ENCODE measurements around the gene LGALS8.

LGALS8 gene

GRCh38 chr1:236532850-236533249 lies 9.1 kb downstream of the LGALS8 start:
- no peak for ATAC-seq
- no peak for TF ChIP-seq POU6F1 (CRISPR knock-in tag; IDR thresholded peaks at IDR 0.05; ENCODE audit: borderline replicate concordance, low read depth)
- TF ChIP-seq ISL1 (CRISPR knock-in tag; IDR thresholded peaks at IDR 0.05), result no peak
- no peak for TF ChIP-seq OSR1 (CRISPR knock-in tag; IDR thresholded peaks at IDR 0.05)
- no peak for TF ChIP-seq ZFP30 (CRISPR knock-in tag; IDR thresholded peaks at IDR 0.05)
- TF ChIP-seq ZC3H10 (CRISPR knock-in tag; IDR thresholded peaks at IDR 0.05), result no peak
- TF ChIP-seq TOX (CRISPR knock-in tag; IDR thresholded peaks at IDR 0.05; ENCODE audit: borderline replicate concordance), result no peak
- TF ChIP-seq TCF4 (CRISPR knock-in tag; IDR thresholded peaks at IDR 0.05; ENCODE audit: borderline replicate concordance), result no peak
- TF ChIP-seq RARB (CRISPR knock-in tag; IDR thresholded peaks at IDR 0.05), result no peak

GRCh38 chr1:236534151-236534651 lies 10.4 kb downstream of the LGALS8 start:
- peak; percentile 70 for ATAC-seq
- no peak for TF ChIP-seq RARB (CRISPR knock-in tag; IDR thresholded peaks at IDR 0.05)
- TF ChIP-seq ESRRG (CRISPR knock-in tag; IDR thresholded peaks at IDR 0.05), result no peak
- TF ChIP-seq ZFP30 (CRISPR knock-in tag; IDR thresholded peaks at IDR 0.05), result no peak
- no peak for TF ChIP-seq OSR1 (CRISPR knock-in tag; IDR thresholded peaks at IDR 0.05)
- no peak for TF ChIP-seq POU6F1 (CRISPR knock-in tag; IDR thresholded peaks at IDR 0.05; ENCODE audit: borderline replicate concordance, low read depth)
- no peak for TF ChIP-seq ZC3H10 (CRISPR knock-in tag; IDR thresholded peaks at IDR 0.05)
- no peak for TF ChIP-seq PATZ1 (CRISPR knock-in tag; IDR thresholded peaks at IDR 0.05; ENCODE audit: borderline replicate concordance)

GRCh38 chr1:236535190-236535589 lies 11.4 kb downstream of the LGALS8 start:
- no peak for ATAC-seq

More at GRCh38 chr1:236535190-236535589, 11.4 kb downstream of the LGALS8 start:
- TF ChIP-seq CSRNP3 (CRISPR knock-in tag; IDR thresholded peaks at IDR 0.05), result no peak
- no peak for TF ChIP-seq BACH2 (CRISPR knock-in tag; IDR thresholded peaks at IDR 0.05; ENCODE audit: borderline replicate concordance)
- TF ChIP-seq SNAI2 (CRISPR knock-in tag; IDR thresholded peaks at IDR 0.05), result no peak
- no peak for TF ChIP-seq TSHZ2 (CRISPR knock-in tag; IDR thresholded peaks at IDR 0.05)
- no peak for TF ChIP-seq POU6F1 (CRISPR knock-in tag; IDR thresholded peaks at IDR 0.05; ENCODE audit: borderline replicate concordance, low read depth)
